Ishikawa (cell line): ENCODE measurements around the gene MBD3L4.

Experiments
- CEBPB ChIP-seq: IDR thresholded peaks from 2 replicates; pipeline ENCODE4 v1.6.1; 2012
- CREB1 ChIP-seq: IDR thresholded peaks from 2 replicates; pipeline ENCODE4 v1.6.1; 2012; ENCODE audit warnings: low read depth
- EGR1 ChIP-seq: IDR thresholded peaks from 2 replicates; pipeline ENCODE4 v1.6.1; 2012
- EP300 ChIP-seq: IDR thresholded peaks from 2 replicates; pipeline ENCODE4 v1.6.1; 2012; ENCODE audit warnings: borderline replicate concordance
- FOXM1 ChIP-seq: IDR thresholded peaks from 2 replicates; pipeline ENCODE4 v1.6.1; 2012; ENCODE audit warnings: low read depth, borderline replicate concordance
- MAX ChIP-seq: IDR thresholded peaks from 2 replicates; pipeline ENCODE4 v1.6.1; 2012
- NFIC ChIP-seq: IDR thresholded peaks from 2 replicates; pipeline ENCODE4 v1.6.1; 2012
- RAD21 ChIP-seq: IDR thresholded peaks from 2 replicates; pipeline ENCODE4 v1.6.1; 2012; ENCODE audit warnings: low read depth
- REST ChIP-seq: IDR thresholded peaks from 2 replicates; pipeline ENCODE4 v1.6.1; 2012; ENCODE audit warnings: low read depth, mild to moderate bottlenecking
- TAF1 ChIP-seq: IDR thresholded peaks from 2 replicates; pipeline ENCODE4 v1.6.1; 2012; ENCODE audit warnings: low read depth, mild to moderate bottlenecking
- TCF12 ChIP-seq: IDR thresholded peaks from 2 replicates; pipeline ENCODE4 v1.6.1; 2012; ENCODE audit warnings: low read depth
- TEAD4 ChIP-seq: IDR thresholded peaks from 2 replicates; pipeline ENCODE4 v1.6.1; 2012
- USF1 ChIP-seq: IDR thresholded peaks from 2 replicates; pipeline ENCODE4 v1.6.1; 2012
- YY1 ChIP-seq: IDR thresholded peaks from 2 replicates; pipeline ENCODE4 v1.6.1; 2012; ENCODE audit warnings: low read depth
- ZBTB7A ChIP-seq: IDR thresholded peaks from 2 replicates; pipeline ENCODE4 v1.6.1; 2012; ENCODE audit warnings: low read depth

The MBD3L4 gene

GRCh38 chr19:7074705-7075282 lies 34.8 kb upstream of the MBD3L4 start:
- TF ChIP-seq RAD21 (no peak), YY1 (no peak), TCF12 (no peak), NFIC (no peak), CREB1 (no peak), USF1 (no peak), TEAD4 (no peak), TAF1 (no peak), REST (no peak), FOXM1 (no peak), EGR1 (no peak), MAX (no peak)

- no peak for TF ChIP-seq REST
- TF ChIP-seq EP300: no peak
- TF ChIP-seq CEBPB: no peak
- no peak for TF ChIP-seq ZBTB7A
- no peak for TF ChIP-seq EGR1
- no peak for TF ChIP-seq USF1
- TF ChIP-seq TCF12: no peak
- TF ChIP-seq TEAD4: no peak
- TF ChIP-seq TAF1: no peak
- no peak for TF ChIP-seq MAX
- TF ChIP-seq FOXM1: no peak
- TF ChIP-seq YY1: no peak
- TF ChIP-seq CREB1: no peak
- TF ChIP-seq NFIC: no peak
These were observed 32.6 kb upstream of the MBD3L4 start for GRCh38 chr19:7072541-7072940.

GRCh38 chr19:7069904-7070226 lies 29.9 kb upstream of the MBD3L4 start:
- no peak for TF ChIP-seq NFIC
- TF ChIP-seq TEAD4: no peak
- TF ChIP-seq EGR1: no peak
- TF ChIP-seq RAD21: no peak
- no peak for TF ChIP-seq ZBTB7A
- no peak for TF ChIP-seq FOXM1
- TF ChIP-seq USF1: no peak
- TF ChIP-seq CEBPB: no peak
- TF ChIP-seq REST: no peak
- no peak for TF ChIP-seq EP300
- no peak for TF ChIP-seq TAF1
- TF ChIP-seq CREB1: no peak
- no peak for TF ChIP-seq TCF12

GRCh38 chr19:7069042-7069903 lies 29.3 kb upstream of the MBD3L4 start, which contains the start of gene ZNF557:
ZNF557 (plus strand) TSS chr19:7069703; CDS start chr19:7075075, 5,372 bp downstream.
- no peak for TF ChIP-seq YY1
- peak; percentile 66; the same call in 1 of the 2 replicates for TF ChIP-seq ZBTB7A
- TF ChIP-seq TEAD4: no peak
- TF ChIP-seq USF1: peak; percentile 49; the same call in 1 of the 2 replicates
- TF ChIP-seq TCF12: no peak
- no peak for TF ChIP-seq CEBPB
- peak; percentile 58 for TF ChIP-seq TAF1
- TF ChIP-seq REST: no peak
- no peak for TF ChIP-seq RAD21
- TF ChIP-seq CREB1: 0 out of 2 replicates have a peak, but pooled peaks have one; percentile 16
- TF ChIP-seq EGR1: no peak; the same call in 1 of the 2 replicates
- no peak for TF ChIP-seq FOXM1
- peak; percentile 75 for TF ChIP-seq MAX
- TF ChIP-seq NFIC: peak; percentile 30; the same call in 1 of the 2 replicates
- no peak for TF ChIP-seq EP300
